Keratinocyte (primary cell): ENCODE results near the gene STN1. TPM values are rescaled to one million over a fixed set of nuclear protein-coding genes. Genes with fewer than 3 reads are reported as not detected.

Experiments
- DNase-seq: peaks from one replicate; pipeline ENCODE4 v3.0.0-alpha.2; 2011; ENCODE audit warnings: low read depth, missing footprints, low spot score
- FAIRE-seq: peaks from 2 replicates; lab custom pipeline; 2011; peaks lifted over from hg19 to GRCh38; lab: Jason Lieb, UNC
- H2AFZ ChIP-seq: 2 replicates; pipeline ENCODE4 v1.6.0; 2012; ENCODE audit warnings: low read length, control low read depth, inconsistent platforms; ENCODE audit not compliant: control insufficient read depth
- H3K27ac ChIP-seq: 2 replicates; pipeline ENCODE4 v1.5.1; 2011; ENCODE audit warnings: low read length; ENCODE audit not compliant: control insufficient read depth, insufficient read depth
- H3K27me3 ChIP-seq: 3 replicates; pipeline ENCODE4 v1.6.0; 2011; ENCODE audit warnings: low read length; ENCODE audit not compliant: control insufficient read depth, insufficient read depth; ENCODE audit errors: extremely low read depth
- H3K36me3 ChIP-seq, 2 experiments: 2 replicates in 1 of 2; 3 replicates in 1 of 2; pipeline ENCODE4 v1.5.1; 2011; ENCODE audit warnings: low read length in 2 of 2, mild to moderate bottlenecking in 1 of 2; ENCODE audit not compliant: control insufficient read depth in 2 of 2, insufficient read depth in 2 of 2; ENCODE audit errors: extremely low read depth in 1 of 2
- H3K4me1 ChIP-seq: 3 replicates; pipeline ENCODE4 v1.5.1; 2011; ENCODE audit warnings: low read length; ENCODE audit not compliant: control insufficient read depth, insufficient read depth; ENCODE audit errors: extremely low read depth
- H3K4me2 ChIP-seq: 3 replicates; pipeline ENCODE4 v1.6.0; 2011; ENCODE audit warnings: low read depth, low read length; ENCODE audit not compliant: control insufficient read depth, insufficient read depth; ENCODE audit errors: extremely low read depth
- H3K4me3 ChIP-seq, 3 experiments: fragments of 200-600 bp in 1 of 3; sonication (generic) in 1 of 3; 2 replicates in 2 of 3; 3 replicates in 1 of 3; pipeline ENCODE4 v1.5.1; 2011 to 2016; ENCODE audit warnings: low read length in 3 of 3, mild to moderate bottlenecking in 3 of 3, control low read depth in 2 of 3, inconsistent platforms in 1 of 3, low read depth in 1 of 3, mixed read lengths in 1 of 3, mixed run types in 1 of 3, moderate library complexity in 1 of 3; ENCODE audit not compliant: control insufficient read depth in 2 of 3, insufficient read depth in 2 of 3; ENCODE audit errors: extremely low read depth in 1 of 3
- H3K79me2 ChIP-seq: 2 replicates; pipeline ENCODE4 v1.6.0; 2012; ENCODE audit warnings: low read length; ENCODE audit not compliant: control insufficient read depth, insufficient read depth
- H3K9ac ChIP-seq: 3 replicates; pipeline ENCODE4 v1.6.0; 2011; ENCODE audit warnings: low read length; ENCODE audit not compliant: control insufficient read depth, insufficient read depth; ENCODE audit errors: extremely low read depth
- H3K9me1 ChIP-seq: 3 replicates; pipeline ENCODE4 v1.6.0; 2011; ENCODE audit warnings: low read length; ENCODE audit not compliant: control insufficient read depth, insufficient read depth; ENCODE audit errors: extremely low read depth
- H3K9me3 ChIP-seq: 2 replicates; pipeline ENCODE4 v1.5.1; 2012; ENCODE audit warnings: low read depth, low read length; ENCODE audit not compliant: control insufficient read depth
- H4K20me1 ChIP-seq: 3 replicates; pipeline ENCODE4 v1.6.0; 2011; ENCODE audit warnings: low read length; ENCODE audit not compliant: control insufficient read depth, insufficient read depth; ENCODE audit errors: extremely low read depth
- EZH2 ChIP-seq: IDR thresholded peaks from one replicate; pipeline ENCODE4 v1.6.1; 2012; ENCODE audit warnings: inconsistent platforms, mild to moderate bottlenecking, low read length, moderate library complexity
- dilution Hi-C: fragments of 300-500 bp; cut with MboI; formaldehyde crosslinking; loops from one replicate; pipeline ENCODE4 v1.7.0; 2020; ENCODE audit warnings: low sequenced_read_pairs; ENCODE audit not compliant: extremely low pct_ligation_motif_present
- polyA plus RNA-seq, 5 experiments: library from polyadenylated mRNA; depleted of rRNA in 3 of 5; stranded (reverse) in 3 of 5; stranded (forward) in 1 of 5; unstranded in 1 of 5; fragments of >200 nt; gene quantifications; 1 replicate in 1 of 5; 2 replicates in 3 of 5; 3 replicates in 1 of 5; pipeline versions ENCODE4 v1.2.1 to v1.2.3, GENCODE V29; 2011 to 2012; ENCODE audit warnings: missing spikeins in 2 of 5, low read depth in 1 of 5, low replicate concordance in 1 of 5
- TF ChIP-seq, protein P1 (sequence below), 3 experiments: IDR thresholded peaks in 1 of 3; conservative IDR thresholded peaks in 1 of 3; optimal IDR thresholded peaks in 1 of 3; 2 replicates in 2 of 3; 3 replicates in 1 of 3; pipeline versions ENCODE3 to v1.5.1; 2011; ENCODE audit warnings: low read length in 3 of 3, mild to moderate bottlenecking in 3 of 3, moderate library complexity in 2 of 3, control low read depth in 1 of 3, inconsistent platforms in 1 of 3; ENCODE audit not compliant: insufficient read depth in 2 of 3; ENCODE audit errors: extremely low read depth in 1 of 3

STN1 gene
- polyA plus RNA-seq, 1 donor (not counting 4 experiments of a cell fraction or from before 2014, with no cell fraction given), result 29.0 TPM

DNA sequence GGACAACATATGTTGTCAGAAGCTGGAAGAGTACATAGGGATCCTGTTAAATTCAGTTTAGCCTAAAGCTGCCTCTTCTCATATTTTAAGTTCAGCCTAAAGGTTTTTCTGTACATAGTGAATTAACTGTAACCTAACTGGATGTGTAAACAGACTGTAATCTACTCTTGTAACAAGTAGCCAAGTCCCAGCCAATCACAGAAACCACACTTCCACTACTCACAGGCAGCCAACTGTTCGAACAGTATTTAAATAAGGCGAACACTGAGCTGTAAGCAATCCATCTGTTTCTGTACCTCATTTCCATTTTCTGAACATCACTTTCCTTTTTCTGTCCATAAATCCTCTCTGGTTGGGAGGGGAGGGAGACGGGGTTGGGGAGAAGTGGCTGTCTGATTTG, 15.0 kb upstream of the STN1 start:
- FAIRE-seq, result no peak
- peaks cover 2% of the 10 kb centered on the region for H3K9me1 ChIP-seq
- peaks cover 9% of the 10 kb centered on the region for H3K4me1 ChIP-seq
- TF ChIP-seq EZH2, result no peak
- TF ChIP-seq, protein P1, sequence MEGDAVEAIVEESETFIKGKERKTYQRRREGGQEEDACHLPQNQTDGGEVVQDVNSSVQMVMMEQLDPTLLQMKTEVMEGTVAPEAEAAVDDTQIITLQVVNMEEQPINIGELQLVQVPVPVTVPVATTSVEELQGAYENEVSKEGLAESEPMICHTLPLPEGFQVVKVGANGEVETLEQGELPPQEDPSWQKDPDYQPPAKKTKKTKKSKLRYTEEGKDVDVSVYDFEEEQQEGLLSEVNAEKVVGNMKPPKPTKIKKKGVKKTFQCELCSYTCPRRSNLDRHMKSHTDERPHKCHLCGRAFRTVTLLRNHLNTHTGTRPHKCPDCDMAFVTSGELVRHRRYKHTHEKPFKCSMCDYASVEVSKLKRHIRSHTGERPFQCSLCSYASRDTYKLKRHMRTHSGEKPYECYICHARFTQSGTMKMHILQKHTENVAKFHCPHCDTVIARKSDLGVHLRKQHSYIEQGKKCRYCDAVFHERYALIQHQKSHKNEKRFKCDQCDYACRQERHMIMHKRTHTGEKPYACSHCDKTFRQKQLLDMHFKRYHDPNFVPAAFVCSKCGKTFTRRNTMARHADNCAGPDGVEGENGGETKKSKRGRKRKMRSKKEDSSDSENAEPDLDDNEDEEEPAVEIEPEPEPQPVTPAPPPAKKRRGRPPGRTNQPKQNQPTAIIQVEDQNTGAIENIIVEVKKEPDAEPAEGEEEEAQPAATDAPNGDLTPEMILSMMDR (optimal IDR thresholded peaks at IDR 0.05 in 1 of 3, IDR thresholded peaks at IDR 0.05 in 1 of 3, conservative IDR thresholded peaks at IDR 0.05 in 1 of 3; ENCODE audit: extremely low read depth in 1 of 3, insufficient read depth in 2 of 3, low read length in 3 of 3), result no peak
- no peaks in the 10 kb centered on the region for H4K20me1 ChIP-seq
- H3K4me3 ChIP-seq, result no peak overlapping the region
- H3K9ac ChIP-seq, result no peak overlapping the region
- no peak overlapping the region for H3K27ac ChIP-seq
- H3K9me3 ChIP-seq, result no peaks in the 10 kb centered on the region
- dilution Hi-C loops, result no loop called here
- H3K79me2 ChIP-seq, result no peaks in the 10 kb centered on the region
- no peaks in the 10 kb centered on the region for H3K27me3 ChIP-seq
- H3K4me2 ChIP-seq, result no peak overlapping the region
- H2AFZ ChIP-seq, result no peak overlapping the region
- no peak for DNase-seq
- H3K36me3 ChIP-seq, result no peaks in the 10 kb centered on the region

- H2AFZ ChIP-seq, result no peak overlapping the region
- no peaks in the 10 kb centered on the region for H3K27me3 ChIP-seq
- FAIRE-seq (no peak), DNase-seq (no peak)
- H3K36me3 ChIP-seq, result no peaks in the 10 kb centered on the region
- H3K9me1 ChIP-seq, result peaks cover 2% of the 10 kb centered on the region
- H3K4me3 ChIP-seq, result no peak overlapping the region
- dilution Hi-C loops, result no loop called here
- no peaks in the 10 kb centered on the region for H4K20me1 ChIP-seq
- no peaks in the 10 kb centered on the region for H3K9me3 ChIP-seq
- H3K79me2 ChIP-seq, result no peaks in the 10 kb centered on the region
- no peak overlapping the region for H3K27ac ChIP-seq
- peaks cover 9% of the 10 kb centered on the region for H3K4me1 ChIP-seq
- TF ChIP-seq, protein P1 (optimal IDR thresholded peaks at IDR 0.05 in 1 of 3, IDR thresholded peaks at IDR 0.05 in 1 of 3, conservative IDR thresholded peaks at IDR 0.05 in 1 of 3; ENCODE audit: extremely low read depth in 1 of 3, insufficient read depth in 2 of 3, low read length in 3 of 3), result no peak
- no peak for TF ChIP-seq EZH2
- no peak overlapping the region for H3K4me2 ChIP-seq
- no peak overlapping the region for H3K9ac ChIP-seq
Observed at GRCh38 chr10:103932271-103932670, 14.3 kb upstream of the STN1 start.
